GM12878 (cell line): ENCODE measurements around the gene TMTC1. TPM values are rescaled to one million over a fixed set of nuclear protein-coding genes. Genes with fewer than 3 reads are reported as not detected.

Source experiments
- ATAC-seq: fragments of 200-7000 bp; cut with Tn5 transposase; 3 replicates; pipeline ENCODE4 v1.9.1; 2020; ENCODE audit warnings: mild to moderate bottlenecking, moderate library complexity
- BruUV-seq: library from RNA; stranded (reverse); fragments of 400-500 nt; replicated peaks from 2 replicates; lab custom pipeline; 2021; lab: Mats Ljungman, UMichigan
- CTCF ChIA-PET: fragments of 300-600 bp; sonication (Branson Sonifier 250); formaldehyde crosslinking; extraction: SDS; loops from one replicate; lab custom pipeline; 2021; ENCODE audit warnings: inconsistent platforms; lab: Yijun Ruan, JAX
- POLR2A ChIA-PET: fragments of 350-600 bp; formaldehyde crosslinking; extraction: SDS; loops from one replicate; lab custom pipeline; 2021; ENCODE audit warnings: inconsistent platforms; lab: Charles Lee
- RAD21 ChIA-PET: fragments of 300-600 bp; sonication (Branson Sonifier 250); formaldehyde crosslinking; loops from one replicate; lab custom pipeline; 2023; ENCODE audit warnings: antibody characterized with exemption; ENCODE audit not compliant: unreplicated experiment; lab: Charles Lee
- SMC1A ChIA-PET: fragments of 300-600 bp; sonication (Branson Sonifier 250); formaldehyde crosslinking; loops from one replicate; lab custom pipeline; 2023; ENCODE audit not compliant: unreplicated experiment, uncharacterized antibody; lab: Charles Lee
- DNase-seq: peaks from one replicate; pipeline ENCODE4 v3.0.0-alpha.2; 2011; ENCODE audit warnings: low read depth, low spot score
- FAIRE-seq: peaks from 3 replicates; lab custom pipeline; 2011; peaks lifted over from hg19 to GRCh38; lab: Jason Lieb, UNC
- H2AFZ ChIP-seq: 2 replicates; pipeline ENCODE4 v1.6.0; 2011; ENCODE audit warnings: low read depth, low read length, control low read depth; ENCODE audit not compliant: control insufficient read depth
- H3K27ac ChIP-seq: 2 replicates; pipeline ENCODE4 v1.5.1; 2011; ENCODE audit warnings: control low read depth; ENCODE audit not compliant: control insufficient read depth, insufficient read depth
- H3K27me3 ChIP-seq, 2 experiments: replicated peaks in 1 of 2; 2 replicates each; pipeline versions ENCODE4 v1.6.0 to v1.6.1; 2011; ENCODE audit warnings: low read length in 1 of 2; ENCODE audit not compliant: control insufficient read depth in 2 of 2, insufficient read depth in 2 of 2
- H3K36me3 ChIP-seq, 2 experiments: 2 replicates each; pipeline ENCODE4 v1.5.1; 2011; ENCODE audit warnings: low read length in 1 of 2; ENCODE audit not compliant: control insufficient read depth in 2 of 2, insufficient read depth in 2 of 2
- H3K4me1 ChIP-seq: 2 replicates; pipeline ENCODE4 v1.6.1; 2011; ENCODE audit warnings: mild to moderate bottlenecking, low read length, moderate library complexity, mixed read lengths; ENCODE audit not compliant: control insufficient read depth, insufficient read depth
- H3K4me2 ChIP-seq: 2 replicates; pipeline ENCODE4 v1.6.0; 2011; ENCODE audit warnings: control low read depth; ENCODE audit not compliant: control insufficient read depth, insufficient read depth
- H3K4me3 ChIP-seq: fragments of 200-600 bp; sonication (generic); 2 replicates; pipeline ENCODE4 v1.5.1; 2016
- H3K79me2 ChIP-seq: 2 replicates; pipeline ENCODE4 v1.6.0; 2011; ENCODE audit warnings: low read length; ENCODE audit not compliant: control insufficient read depth, insufficient read depth
- H3K9ac ChIP-seq: 2 replicates; pipeline ENCODE4 v1.8.0; 2011; ENCODE audit warnings: low read length, control low read depth, mixed read lengths; ENCODE audit not compliant: control insufficient read depth, insufficient read depth
- H3K9me3 ChIP-seq: replicated peaks from 3 replicates; pipeline ENCODE4 v1.5.1; 2011; ENCODE audit warnings: mild to moderate bottlenecking, low read length; ENCODE audit not compliant: control insufficient read depth, insufficient read depth
- H4K20me1 ChIP-seq: 2 replicates; pipeline ENCODE4 v1.6.0; 2011; ENCODE audit not compliant: control insufficient read depth, insufficient read depth
- EGR1 ChIP-seq, 2 experiments: IDR thresholded peaks; 1 replicate in 1 of 2; 2 replicates in 1 of 2; pipeline ENCODE4 v1.6.1; 2011 to 2012; ENCODE audit warnings: low read depth in 2 of 2, low read length in 2 of 2, borderline replicate concordance in 1 of 2, mild to moderate bottlenecking in 1 of 2, moderate library complexity in 1 of 2
- MYB ChIP-seq: fragments of 150-350 bp; IDR thresholded peaks from 2 replicates; pipeline ENCODE4 v1.6.1; 2014; ENCODE audit warnings: mild to moderate bottlenecking, low read depth, low read length, borderline replicate concordance
- PAX5 ChIP-seq: IDR thresholded peaks from 2 replicates; pipeline ENCODE4 v1.6.1; 2011; ENCODE audit warnings: low read depth, low read length, borderline replicate concordance
- WGBS: methylation state at CpG from one replicate; pipeline ENCODE4 v1.1.6; 2016; ENCODE audit warnings: low lambda C conversion rate; ENCODE audit not compliant: insufficient replicate concordance, insufficient coverage; ENCODE audit errors: missing lambda C conversion rate; 5-methylcytosine and 5-hydroxymethylcytosine counted together
- in situ Hi-C: fragments of 300-500 bp; cut with MboI; formaldehyde crosslinking; loops from 9 replicates; pipeline ENCODE4 v1.14.3; 2018; ENCODE audit warnings: mixed read lengths
- intact Hi-C: fragments of 100-400 bp; cut with micrococcal nuclease; formaldehyde crosslinking; loops from one replicate; pipeline ENCODE4 v1.14.2; 2022; ENCODE audit not compliant: unreplicated experiment
- polyA plus RNA-seq, 11 experiments: library from polyadenylated mRNA; depleted of rRNA in 4 of 11; unstranded in 6 of 11; stranded (reverse) in 5 of 11; fragments of >200 nt; fragmentation: Nextera tagmentation in 4 of 11; fragmentation: Illumina TruSeq in 1 of 11; extraction: Ambion mirVana in 4 of 11; extraction: Trizol in 1 of 11; gene quantifications; 1 replicate in 1 of 11; 2 replicates in 10 of 11; pipeline versions ENCODE4 v1.2.1 to v1.2.3, GENCODE V29; 2011 to 2016; ENCODE audit warnings: inconsistent platforms in 2 of 11, missing spikeins in 2 of 11, low read depth in 1 of 11
- total RNA-seq, 4 experiments: library from RNA; depleted of rRNA in 3 of 4; stranded (reverse); fragments of >200 nt in 3 of 4; fragmentation: Illumina TruSeq in 1 of 4; extraction: Trizol in 1 of 4; gene quantifications; 2 replicates each; pipeline versions ENCODE4 v1.2.1 to v1.2.3, GENCODE V29; 2013 to 2021
- TF ChIP-seq, protein P1 (sequence below): fragments of 450-650 bp; IDR thresholded peaks from 2 replicates; pipeline ENCODE4 v1.6.1; 2016; ENCODE audit warnings: mild to moderate bottlenecking
- TF ChIP-seq, protein P2 (sequence below): IDR thresholded peaks from 2 replicates; pipeline ENCODE4 v1.6.1; 2012; ENCODE audit warnings: low read depth, low read length, improper control_type of control experiment
- TF ChIP-seq, protein P3 (sequence below), 3 experiments: IDR thresholded peaks in 2 of 3; conservative IDR thresholded peaks in 1 of 3; 2 replicates each; pipeline ENCODE4 v1.5.1; 2011; ENCODE audit warnings: low read depth in 3 of 3, low read length in 3 of 3, mild to moderate bottlenecking in 3 of 3, control low read depth in 2 of 3, moderate library complexity in 2 of 3, inconsistent platforms in 1 of 3, mixed read lengths in 1 of 3; ENCODE audit not compliant: control insufficient read depth in 2 of 3, insufficient read depth in 1 of 3; ENCODE audit errors: extremely low read depth in 1 of 3
- TF ChIP-seq, protein P4 (sequence below): fragments of 450-650 bp; IDR thresholded peaks from 2 replicates; pipeline ENCODE4 v1.6.1; 2016; ENCODE audit warnings: mild to moderate bottlenecking

Gene TMTC1
- total and polyA plus RNA-seq, 10 of the 15 experiments (the other 5 are each of a cell fraction or from before 2014, with no cell fraction given): 0.10 to 20.9 (median 0.57) TPM

DNA sequence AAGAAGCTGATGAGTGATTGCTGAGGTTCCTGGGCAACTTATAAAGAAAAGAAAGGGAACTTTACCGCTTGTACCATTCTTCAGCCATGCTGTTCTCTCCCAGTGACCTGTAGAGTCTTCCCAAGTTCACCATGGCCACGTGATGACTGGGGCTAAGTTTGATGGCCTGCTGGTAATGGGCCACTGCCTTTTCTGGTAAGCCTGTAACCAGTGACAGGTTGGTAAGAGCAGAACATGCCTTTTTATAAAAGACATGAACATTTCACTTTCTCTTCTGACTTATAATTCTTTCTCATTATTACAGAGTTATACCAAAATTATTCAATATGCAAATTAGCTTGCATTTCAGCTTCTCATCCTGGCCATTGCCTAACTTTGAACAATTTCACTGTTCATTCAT is 265.3 kb downstream of the TMTC1 start:
- Histone ChIP-seq H3K9ac (no peak overlapping the region), H3K9me3 (no peaks in the 10 kb centered on the region), H4K20me1 (no peaks in the 10 kb centered on the region), H3K79me2 (no peaks in the 10 kb centered on the region), H3K4me2 (no peak overlapping the region), H3K4me3 (no peak overlapping the region), H3K4me1 (no peaks in the 10 kb centered on the region), H3K27ac (no peak overlapping the region)
- no TSS peak for BruUV-seq
- WGBS: 14% methylated on average over 2 of the region's 2 CpGs
- in situ Hi-C loops (no loop called here), intact Hi-C loops (loop anchor here (2.0 to 5.0 kb wide), 3 partner anchors 616 to 1288 kb away; no protein-coding TSS in a partner anchor)
- ChIA-PET CTCF (interaction anchor here (0.6 to 5.9 kb wide), 13 partner anchors 7 to 720 kb away, joined by 3 to 58 read pairs (median 12); partner anchors contain the start of gene ERGIC2), RAD21 (interaction anchor here (0.7 to 3.0 kb wide), 4 partner anchors 16 to 616 kb away, joined by 3 to 24 read pairs (median 3); no protein-coding TSS in a partner anchor), POLR2A (no interaction called here)
- no peak for FAIRE-seq
- no peak for DNase-seq
- no peak; the same call in 1 of the 3 replicates for ATAC-seq
- TF ChIP-seq MYB (no peak), PAX5 (no peak), EGR1 (IDR thresholded peaks at IDR 0.05; ENCODE audit: borderline replicate concordance in 1 of 2, low read depth in 2 of 2, low read length in 2 of 2) (no peak)
- TF ChIP-seq, protein P1, sequence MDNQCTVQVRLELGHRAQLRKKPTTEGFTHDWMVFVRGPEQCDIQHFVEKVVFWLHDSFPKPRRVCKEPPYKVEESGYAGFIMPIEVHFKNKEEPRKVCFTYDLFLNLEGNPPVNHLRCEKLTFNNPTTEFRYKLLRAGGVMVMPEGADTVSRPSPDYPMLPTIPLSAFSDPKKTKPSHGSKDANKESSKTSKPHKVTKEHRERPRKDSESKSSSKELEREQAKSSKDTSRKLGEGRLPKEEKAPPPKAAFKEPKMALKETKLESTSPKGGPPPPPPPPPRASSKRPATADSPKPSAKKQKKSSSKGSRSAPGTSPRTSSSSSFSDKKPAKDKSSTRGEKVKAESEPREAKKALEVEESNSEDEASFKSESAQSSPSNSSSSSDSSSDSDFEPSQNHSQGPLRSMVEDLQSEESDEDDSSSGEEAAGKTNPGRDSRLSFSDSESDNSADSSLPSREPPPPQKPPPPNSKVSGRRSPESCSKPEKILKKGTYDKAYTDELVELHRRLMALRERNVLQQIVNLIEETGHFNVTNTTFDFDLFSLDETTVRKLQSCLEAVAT: no peak
- TF ChIP-seq, protein P2, sequence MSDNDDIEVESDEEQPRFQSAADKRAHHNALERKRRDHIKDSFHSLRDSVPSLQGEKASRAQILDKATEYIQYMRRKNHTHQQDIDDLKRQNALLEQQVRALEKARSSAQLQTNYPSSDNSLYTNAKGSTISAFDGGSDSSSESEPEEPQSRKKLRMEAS: no peak
- TF ChIP-seq, protein P3, sequence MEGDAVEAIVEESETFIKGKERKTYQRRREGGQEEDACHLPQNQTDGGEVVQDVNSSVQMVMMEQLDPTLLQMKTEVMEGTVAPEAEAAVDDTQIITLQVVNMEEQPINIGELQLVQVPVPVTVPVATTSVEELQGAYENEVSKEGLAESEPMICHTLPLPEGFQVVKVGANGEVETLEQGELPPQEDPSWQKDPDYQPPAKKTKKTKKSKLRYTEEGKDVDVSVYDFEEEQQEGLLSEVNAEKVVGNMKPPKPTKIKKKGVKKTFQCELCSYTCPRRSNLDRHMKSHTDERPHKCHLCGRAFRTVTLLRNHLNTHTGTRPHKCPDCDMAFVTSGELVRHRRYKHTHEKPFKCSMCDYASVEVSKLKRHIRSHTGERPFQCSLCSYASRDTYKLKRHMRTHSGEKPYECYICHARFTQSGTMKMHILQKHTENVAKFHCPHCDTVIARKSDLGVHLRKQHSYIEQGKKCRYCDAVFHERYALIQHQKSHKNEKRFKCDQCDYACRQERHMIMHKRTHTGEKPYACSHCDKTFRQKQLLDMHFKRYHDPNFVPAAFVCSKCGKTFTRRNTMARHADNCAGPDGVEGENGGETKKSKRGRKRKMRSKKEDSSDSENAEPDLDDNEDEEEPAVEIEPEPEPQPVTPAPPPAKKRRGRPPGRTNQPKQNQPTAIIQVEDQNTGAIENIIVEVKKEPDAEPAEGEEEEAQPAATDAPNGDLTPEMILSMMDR (IDR thresholded peaks at IDR 0.05 in 2 of 3, conservative IDR thresholded peaks at IDR 0.05 in 1 of 3; ENCODE audit: control insufficient read depth in 2 of 3, extremely low read depth in 1 of 3, insufficient read depth in 1 of 3, low read depth in 3 of 3, low read length in 3 of 3): no peak
- TF ChIP-seq, protein P4, sequence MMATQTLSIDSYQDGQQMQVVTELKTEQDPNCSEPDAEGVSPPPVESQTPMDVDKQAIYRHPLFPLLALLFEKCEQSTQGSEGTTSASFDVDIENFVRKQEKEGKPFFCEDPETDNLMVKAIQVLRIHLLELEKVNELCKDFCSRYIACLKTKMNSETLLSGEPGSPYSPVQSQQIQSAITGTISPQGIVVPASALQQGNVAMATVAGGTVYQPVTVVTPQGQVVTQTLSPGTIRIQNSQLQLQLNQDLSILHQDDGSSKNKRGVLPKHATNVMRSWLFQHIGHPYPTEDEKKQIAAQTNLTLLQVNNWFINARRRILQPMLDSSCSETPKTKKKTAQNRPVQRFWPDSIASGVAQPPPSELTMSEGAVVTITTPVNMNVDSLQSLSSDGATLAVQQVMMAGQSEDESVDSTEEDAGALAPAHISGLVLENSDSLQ: no peak
- TF ChIP-seq, all 136 proteins: peak for 0
- H2AFZ ChIP-seq: no peak overlapping the region
- H3K36me3 ChIP-seq: no peaks in the 10 kb centered on the region
- SMC1A ChIA-PET: interaction anchor here (1.0 to 6.2 kb wide), 10 partner anchors 8 to 1289 kb away, joined by 3 to 60 read pairs (median 15); no protein-coding TSS in a partner anchor
- H3K27me3 ChIP-seq: no peaks in the 10 kb centered on the region
